ENCODE measurements around the gene IGSF8.

Gene IGSF8

DNA sequence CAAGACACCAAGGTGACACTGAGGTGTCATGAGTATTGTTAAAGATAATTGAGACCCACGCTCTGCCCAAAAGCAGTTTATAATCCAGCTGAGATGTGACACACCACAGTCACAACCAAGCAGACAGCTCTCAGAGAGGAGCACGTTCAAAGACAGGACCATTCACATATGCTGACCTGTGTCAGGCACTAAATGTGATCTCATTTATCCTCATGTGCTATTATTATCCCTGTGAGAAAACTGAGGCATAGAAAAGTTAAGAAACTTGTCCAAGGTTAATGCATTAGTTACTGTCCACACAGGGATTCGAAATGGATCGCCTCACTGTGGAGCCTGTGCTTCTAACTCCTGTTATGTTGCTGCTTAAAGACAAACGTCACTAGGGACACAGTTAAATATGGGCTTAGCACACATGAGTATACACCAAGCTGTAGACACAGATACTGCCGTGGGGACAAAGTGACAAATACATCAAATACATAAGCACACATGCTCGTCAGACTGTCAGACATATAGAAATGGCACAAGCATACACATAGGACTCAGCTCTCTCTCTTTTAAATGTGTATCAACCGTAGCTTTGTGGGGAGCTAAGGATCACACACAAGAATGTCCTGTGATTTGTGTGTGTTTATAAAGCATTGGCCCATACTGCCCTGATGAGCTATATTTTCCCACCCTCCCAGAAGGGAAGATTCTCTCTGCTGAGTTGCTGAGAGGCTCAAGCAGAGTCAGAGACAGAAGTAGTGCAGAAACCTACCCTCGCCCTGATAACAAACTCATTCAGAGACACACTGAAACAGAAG is 3.5 kb upstream of the IGSF8 start:
- DNase-seq: no peak

DNA sequence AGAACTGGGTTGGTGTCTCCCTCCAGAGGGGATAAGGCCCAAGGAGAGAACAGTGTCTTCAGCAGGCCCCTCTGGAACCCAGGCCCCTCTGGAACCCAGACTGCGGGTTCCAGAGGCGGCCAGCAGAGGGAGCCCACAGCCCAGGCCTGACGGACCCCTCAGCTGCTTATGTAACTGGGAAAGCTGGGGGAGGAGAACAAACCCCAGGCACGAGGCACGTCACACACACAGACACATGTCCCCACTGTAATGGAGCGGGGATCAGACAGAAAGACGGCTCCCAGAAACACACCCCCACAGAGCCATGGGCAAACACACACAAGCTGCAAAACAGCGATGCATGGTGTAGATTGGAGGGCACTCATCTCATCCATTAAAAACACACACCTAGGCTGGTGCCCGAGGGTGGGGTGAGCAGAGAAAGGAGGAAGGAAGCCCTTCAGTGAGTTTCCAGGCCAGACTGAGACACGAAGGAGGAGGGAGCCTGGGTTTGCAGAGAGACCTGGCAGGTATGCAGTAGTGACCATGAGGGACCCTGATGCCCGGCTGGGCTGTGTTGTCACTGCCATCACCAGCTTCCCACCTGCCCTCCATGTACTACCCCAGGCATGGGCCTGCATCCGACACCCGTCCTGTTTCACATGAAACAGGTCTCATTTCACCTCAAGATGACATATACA is 2.8 kb upstream of the IGSF8 start:
- DNase-seq: peak; percentile 75

DNA sequence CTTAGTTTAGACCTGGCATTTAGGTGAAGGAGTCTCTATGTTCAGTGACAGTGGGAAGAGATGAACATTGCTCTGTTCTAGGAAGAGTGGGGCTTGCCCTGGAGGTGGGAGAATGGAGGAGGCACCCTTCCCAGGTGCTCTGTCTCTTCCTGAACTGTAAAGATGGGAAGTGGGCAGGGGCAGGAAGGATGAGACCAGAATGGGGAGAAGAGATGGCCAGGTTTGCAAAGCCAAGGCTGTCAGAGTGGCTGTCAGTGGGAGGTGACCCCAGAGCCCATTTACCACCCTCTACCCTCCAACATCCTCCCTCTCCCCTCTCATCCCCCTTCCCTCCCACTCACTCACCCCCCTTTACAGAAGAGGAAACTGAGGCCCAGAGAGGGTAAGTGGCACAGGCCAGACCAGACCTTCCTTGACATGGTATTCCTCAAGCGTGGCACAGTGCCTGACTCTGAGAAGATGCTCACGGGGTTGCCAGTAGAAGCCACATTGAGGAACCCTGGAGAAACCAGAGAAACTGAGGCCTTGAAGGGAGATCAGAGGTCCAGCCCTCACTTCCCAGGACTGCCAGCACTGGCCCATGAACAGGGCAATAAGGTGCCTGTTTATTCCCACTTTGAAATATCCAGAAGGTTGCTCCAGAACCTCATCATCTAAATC is 1.4 kb upstream of the IGSF8 start:
- DNase-seq: no peak

DNA sequence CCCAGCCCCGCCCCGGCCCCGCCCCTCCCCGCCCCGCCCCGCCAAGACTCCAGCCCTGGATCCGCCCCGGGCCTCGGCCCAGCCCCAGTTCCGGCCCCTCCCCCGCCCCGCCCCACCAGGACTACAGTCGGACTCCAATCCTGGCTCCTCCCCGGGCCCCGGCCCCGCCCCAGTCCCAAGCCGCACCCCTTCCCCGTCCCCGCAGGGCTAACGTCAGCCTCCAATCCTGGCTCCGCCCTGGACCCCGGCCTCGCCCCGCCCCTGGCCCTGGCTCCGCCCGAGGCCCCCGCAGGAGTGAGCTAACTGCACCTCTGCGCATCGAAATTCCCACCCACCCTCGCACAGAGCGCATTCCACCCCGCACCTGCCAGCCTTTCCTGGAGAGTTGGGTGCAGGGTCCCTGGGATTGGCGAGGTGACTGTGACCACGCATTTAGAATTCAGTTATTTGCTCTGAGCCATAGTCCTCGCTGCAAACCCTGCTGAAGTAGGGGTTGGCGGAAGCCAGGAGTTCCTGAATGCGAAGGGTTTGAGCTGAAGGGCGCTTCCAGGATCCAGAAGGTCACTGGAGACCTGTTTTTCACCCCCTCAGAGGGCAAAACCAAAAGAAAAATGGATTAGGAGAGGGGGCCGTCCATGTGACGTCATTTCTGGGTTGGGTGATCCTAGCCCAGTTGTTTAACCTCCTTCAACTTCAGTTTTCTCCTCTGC is 588 bp upstream of the IGSF8 start:
- DNase-seq: peak; percentile 96

DNA sequence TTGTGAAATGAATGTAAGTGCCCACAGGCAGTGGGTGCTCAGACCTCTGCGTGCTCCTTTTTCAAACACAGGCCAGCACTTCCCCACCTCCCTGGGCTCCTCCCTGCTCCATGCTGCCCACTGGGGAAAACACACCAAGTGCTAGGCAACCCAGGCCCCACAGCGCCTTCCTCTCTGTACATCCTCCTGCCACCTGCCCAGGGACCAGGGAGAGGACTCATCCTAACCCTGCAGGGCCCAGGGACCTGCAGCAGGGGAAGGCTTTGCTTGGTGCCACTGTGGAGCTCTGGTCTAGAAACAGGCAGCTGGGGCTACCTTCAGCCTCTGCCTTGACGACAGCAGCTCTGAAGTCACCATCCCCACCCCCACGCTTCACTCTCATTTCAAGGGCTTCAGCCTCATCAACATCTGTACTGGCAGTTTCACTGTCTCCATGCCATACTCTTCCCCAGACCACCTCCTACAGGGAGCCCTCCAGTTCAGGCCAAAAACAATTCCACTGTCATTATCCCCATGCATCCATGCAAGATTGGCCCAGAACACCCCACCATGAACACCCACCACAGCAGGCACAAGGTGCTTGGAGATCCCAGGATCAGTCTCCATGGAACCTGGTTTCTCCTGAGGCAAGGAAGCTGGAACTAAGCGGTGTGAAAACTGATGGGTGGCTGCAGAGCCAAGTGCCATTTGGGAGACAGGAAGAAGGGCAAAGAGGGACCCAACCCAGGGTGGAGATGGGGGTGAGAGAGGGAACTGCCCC is 1.1 kb downstream of the IGSF8 start:
- no peak for DNase-seq

DNA sequence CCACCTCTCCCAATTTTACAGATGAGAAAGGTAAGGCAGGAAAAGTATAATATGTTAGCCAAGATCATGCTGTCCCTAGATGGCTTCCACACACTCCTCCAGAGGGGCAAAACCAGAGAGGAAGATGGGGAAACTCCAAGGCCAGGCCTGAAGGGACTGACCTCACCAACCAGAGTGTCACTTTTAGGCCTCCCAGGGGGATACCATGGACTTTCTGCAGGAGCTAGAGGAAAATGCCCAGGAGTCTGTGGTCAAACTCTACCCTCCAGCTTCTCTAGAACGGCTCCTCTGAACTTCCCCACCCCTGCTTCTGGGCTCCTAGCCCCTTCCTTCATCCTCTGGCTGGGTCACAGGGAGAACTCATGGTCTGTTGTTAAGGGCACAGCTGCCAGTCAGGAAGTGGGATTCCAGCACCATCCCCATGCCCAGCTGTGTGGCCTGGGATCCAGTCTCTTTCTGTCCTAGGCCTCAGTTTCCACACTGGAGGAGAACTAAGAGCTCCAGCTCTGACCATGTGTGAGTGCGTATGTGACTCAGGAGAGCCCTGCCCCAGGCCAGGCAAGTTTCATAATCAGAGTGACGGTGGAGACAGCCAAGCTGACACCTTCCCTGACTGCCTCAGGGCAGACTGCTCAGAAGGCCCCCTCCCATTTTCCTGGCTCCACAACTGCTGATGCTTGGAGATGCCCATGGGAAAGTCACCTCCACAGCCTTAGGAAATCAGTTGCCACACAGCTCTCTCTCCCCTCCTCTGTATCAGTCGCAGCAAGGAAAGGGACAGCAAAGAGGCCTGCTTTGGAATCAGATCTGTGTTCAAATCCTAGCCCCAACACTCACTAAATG is 1.9 kb downstream of the IGSF8 start:
- no peak for DNase-seq

DNA sequence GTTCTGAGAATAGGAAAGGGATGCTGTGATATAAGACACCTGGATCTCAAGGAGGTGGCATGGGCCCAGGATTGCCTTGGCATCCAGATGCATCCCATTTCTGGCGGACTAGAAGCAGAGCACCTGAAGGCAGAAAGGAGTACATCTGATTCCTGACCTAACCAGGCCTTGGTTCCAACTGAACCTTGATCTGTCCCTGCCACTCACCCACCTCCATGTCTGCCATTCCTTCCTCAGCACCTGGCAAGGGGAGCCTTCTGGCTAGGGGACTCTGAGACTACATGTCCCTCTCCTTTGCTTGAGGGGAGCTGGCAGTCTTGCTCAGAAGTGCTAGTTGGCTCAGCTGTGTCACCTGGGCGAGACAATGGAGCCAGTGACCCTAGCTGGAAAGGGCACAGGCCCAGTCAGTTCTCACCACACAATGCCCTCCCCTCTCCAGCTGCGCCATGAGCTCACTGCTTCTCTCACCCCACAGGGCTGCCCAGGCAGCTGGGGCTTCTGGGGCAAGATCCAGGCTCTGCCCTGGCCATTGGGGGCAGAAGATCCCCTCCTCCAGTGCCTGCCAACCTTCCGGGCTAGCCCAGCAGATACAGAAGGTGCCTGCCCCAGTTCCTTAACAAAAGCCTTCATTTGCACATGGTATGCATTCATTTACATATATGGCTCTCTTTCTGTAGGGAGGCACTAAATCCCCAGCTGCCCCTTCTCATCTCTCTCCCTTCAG is 2.9 kb downstream of the IGSF8 start:
- DNase-seq: no peak

DNA sequence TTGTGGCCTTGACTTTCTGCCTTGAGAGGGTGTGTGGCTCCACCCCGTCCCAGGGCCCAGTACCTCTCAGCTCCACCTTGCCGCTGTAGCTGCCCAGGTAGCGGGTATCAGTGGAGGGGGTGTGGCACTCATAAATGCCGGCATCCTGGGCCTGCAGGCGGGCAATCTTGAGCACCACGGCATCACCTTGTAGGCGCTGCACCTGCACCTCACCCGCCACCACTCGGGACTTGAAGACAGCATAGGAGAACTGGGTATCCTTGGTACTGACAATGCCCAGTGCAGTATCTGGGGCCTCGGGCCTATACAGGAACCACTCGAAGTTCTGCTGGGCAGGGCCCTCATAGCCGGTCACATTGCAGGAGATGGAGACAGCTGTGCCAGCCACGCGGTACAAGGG is 3.6 kb downstream of the IGSF8 start:
- DNase-seq: no peak

DNA sequence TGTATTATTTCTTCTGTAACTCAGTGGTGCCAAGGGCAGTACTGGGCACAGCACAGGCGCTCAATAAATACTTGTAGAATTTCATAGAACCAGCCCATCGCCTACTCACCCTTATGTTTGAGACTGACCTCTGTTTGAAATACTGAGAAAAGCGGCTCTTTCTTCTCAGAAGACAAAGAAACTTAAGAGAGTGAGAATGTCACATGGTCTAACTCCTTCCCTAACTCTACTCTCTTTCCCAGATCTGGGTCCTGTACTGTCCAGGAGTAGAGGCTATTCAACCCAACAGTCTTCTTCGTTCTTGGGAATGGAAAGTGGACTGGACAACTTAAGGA is 4.2 kb downstream of the IGSF8 start:
- no peak for DNase-seq

DNA sequence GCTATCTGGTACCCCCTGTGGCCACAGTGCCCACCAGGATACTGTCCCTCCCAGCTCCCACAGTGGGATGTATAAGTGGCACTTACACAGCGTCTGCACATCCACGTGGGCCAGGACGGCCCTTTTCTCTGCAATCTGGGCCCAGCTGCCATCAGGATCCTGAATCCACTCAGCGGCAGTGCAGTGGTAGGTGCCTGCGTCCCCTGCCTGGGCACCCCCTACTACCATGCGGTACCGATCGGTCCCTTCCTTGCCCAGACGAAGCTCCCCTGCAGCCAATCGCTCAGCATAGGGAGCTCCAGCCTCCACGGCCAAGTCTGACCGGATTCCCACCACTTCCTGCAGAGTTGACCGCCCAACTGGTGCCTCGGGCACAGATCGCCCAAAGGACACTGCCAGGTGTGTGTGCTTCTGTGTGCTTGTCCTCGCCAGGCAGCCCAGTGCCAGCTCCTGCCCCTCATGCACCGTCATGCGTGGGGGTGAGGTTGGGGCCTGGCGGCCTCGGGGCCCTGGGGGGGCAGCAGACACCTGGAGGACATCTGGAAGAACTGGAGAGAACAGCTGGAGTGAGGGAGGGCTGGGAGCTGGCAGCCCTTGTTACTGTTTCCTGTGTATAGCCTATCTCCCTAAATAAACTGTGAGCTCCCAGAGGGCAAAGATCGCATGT is 4.7 kb downstream of the IGSF8 start:
- DNase-seq: no peak

DNA sequence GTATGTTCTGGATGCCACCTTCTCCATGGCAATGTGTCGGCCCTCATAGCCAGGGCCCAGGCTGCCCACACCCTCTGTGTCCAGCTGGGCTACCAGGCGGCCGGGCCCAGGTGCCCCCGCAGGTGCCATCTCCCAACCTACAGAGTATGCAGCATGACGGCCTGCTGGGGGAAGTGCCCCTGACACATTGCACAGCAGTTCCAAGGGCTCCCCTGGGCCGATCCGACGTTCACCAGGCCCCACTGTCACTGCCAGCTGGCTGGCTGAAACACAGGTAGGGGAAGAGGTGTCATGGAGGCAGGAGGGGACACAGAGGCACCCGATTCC is 5.4 kb downstream of the IGSF8 start:
- DNase-seq: no peak

DNA sequence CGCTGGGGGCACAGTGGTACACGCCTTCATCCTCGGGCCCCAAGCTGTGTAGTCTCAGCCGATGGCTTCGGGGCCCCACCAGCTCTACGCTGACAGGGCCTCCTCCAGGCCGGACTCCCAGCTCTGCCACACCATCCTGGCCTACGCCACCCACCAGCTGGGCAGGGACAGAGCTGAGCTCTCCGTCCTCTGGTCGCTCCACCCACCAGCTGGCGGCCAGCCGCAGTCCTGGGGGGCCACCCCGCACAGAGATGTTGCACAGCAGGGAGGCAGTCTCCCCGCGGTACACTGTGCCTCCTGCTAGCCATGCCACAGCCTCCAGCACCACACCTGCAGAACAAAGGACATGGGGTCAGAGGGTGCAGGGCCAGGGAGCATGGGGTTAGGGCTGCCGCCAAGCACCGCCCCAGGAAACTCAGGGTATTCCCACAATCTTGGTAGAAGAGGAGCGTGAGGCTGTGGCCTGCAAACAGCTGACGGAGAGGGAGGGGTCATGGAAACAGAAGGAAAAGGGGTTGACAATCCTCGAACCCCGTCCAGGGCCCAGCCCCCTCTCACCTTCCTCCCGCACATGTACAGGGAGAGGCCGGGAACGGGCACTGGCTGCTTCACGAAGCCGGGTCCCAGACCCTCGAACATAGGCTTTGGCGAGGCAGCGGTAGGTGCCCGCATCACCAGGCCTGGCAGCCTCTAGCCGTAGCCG is 5.9 kb downstream of the IGSF8 start:
- no peak for DNase-seq

DNA sequence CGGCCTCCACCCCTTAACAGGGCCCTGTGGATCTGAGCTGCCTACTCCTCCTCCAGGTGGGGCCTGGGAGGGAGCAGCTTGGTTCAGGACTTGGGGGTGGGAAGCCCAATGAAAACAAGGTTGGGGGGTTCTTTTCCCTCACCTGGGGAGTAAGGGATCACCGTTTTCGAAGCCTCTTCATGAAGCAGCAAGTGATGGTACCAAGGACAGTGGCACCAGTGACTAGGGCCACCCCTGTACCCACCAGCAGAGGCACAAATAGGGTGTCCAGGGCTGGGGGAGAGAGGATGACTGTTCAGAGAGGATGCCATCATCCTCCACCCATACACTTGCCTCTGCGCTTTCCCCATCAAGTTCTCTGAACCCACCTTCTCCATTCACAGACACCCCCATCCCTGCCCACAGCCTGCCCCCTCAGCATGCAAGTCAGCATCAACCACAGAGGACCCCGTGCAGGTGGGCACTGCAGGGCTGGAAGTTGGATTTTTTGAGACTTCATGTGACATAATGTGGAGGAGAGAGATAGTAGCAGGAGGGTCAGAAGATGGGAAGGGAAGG is 6.7 kb downstream of the IGSF8 start:
- DNase-seq: no peak

DNA sequence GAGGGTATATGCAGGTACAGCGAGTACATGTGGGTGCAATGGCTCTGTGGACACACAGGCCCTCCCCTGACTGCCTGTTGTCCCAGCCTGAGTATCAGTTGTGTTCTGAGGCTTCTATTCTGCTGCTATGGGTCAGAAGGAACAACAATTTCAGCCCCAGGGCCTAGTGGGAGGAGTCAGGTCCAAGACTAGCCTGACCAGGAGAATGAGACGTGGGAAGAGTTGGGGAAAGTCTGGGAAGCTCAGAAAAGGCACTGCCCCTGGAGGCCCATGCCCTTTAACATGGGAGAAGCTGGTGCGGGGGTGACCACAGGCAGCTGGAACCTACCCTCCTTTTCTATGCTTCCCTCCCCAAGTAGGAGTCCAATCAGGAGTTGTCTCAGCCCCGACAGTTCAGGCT is 7.7 kb downstream of the IGSF8 start:
- no peak for DNase-seq

DNA sequence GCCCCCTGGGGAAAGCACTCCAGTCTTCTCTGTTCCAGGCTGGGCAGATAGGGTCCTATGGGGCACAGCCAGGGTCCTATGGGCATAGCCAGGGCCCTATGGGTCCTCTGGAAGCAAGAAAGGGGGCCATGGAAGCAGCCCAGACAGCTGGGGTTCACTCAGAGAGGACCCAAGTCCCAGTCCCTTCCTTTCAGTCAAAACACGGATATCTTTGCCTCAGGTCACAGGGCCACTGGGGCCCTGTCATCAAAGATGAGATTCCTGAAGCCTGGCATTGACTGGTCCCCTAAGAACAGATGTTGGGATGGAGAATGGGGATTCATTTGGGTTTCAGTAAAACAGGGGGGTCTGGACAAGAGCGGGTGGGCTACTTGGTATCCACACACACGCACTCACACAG is 8.5 kb downstream of the IGSF8 start:
- DNase-seq: no peak

DNA sequence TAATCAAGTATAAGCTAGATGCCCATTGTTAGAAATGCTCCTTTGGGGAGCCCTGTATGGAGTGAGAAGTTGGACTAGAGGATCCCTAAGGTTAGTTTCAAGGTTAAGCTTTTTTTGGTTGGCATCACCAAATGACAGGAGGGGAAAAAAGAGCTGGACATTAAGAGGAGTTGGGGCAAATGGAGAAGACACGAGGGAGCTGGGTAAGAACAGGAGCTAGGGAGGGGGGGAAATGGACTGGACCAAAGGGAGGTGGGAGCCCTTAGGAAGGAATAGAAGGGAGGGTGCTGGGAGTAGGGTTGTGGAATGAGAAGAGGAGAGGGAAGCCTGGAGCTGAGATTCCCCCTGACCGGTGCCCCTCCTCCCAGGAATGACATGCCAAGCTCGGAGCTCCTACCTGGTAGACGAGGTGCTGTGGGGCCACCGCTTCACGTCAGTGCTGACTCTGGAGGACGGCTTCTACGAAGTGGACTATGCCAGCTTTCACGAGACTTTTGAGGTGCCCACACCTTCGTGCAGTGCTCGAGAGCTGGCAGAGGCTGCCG is 11.2 kb downstream of the IGSF8 start:
- no peak for DNase-seq

DNA sequence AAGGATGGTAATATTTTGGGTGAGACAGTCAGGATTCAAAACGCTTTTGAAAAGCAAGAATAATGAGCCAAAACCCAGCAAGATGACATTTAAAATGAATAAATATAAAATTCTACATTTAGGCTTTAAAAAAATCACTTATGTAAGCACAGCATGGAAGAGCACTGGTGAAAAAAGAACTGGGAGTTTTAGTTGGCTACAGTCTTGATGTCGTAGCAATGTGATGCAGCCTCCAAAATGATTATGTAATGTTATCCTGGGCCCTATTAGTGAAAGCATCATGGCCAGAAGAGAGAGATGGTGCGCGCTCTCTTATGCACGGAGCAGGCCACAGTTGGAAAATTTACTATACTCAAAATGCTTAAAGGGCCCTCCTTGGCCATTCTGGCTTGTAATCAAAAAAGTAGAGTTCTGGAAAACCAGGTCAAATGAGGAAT is 11.9 kb downstream of the IGSF8 start:
- no peak for DNase-seq

DNA sequence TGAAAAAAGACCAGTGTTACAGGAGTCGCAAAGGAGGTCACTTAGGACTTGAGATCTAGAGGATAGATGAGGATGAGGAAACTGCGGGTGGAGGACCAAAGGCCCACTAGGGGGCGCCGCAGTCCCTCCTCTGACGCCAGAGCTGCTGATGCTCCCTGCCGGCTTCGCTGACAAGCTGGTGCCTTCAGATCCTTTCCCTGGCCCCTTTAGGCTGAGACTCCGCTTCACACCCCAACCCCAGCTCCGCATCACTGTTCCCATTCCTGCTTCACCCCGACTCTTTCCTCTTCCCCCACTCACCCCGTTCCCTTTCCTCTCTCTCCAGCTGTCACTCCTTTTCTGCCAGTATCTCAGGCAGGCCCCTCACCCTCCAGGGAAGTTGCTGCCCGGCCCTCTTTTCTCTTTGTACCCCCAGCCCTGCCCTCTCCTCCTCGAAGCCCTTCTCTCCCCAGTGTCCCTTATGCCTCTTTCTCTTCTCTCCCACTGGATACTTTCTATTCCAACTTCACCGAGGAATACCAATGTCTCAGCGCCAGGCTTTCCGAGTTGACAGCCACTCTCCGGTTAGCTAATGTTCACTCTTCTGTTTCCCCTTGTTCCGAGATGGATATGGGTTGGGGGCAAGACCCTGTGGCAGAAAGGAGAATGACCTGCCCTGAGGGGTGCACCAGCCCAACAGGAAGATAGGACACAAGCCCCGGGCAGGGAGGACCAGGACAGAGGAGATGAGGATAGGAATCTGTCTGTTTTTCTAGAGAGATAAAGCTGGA is 12.5 kb downstream of the IGSF8 start:
- DNase-seq: peak; percentile 81
